Activated CD8-positive, alpha-beta memory T cell treated with anti-CD3 and anti-CD28 coated beads, Interleukin-2, amount 50 U/mL, for 24 hours (primary cell): Measurements from ENCODE around the gene PTPRU.
A peak's percentile ranks its signal among the peaks of the same experiment; 100 is the strongest.

Source experiments
- DNase-seq: peaks from one replicate; pipeline ENCODE4 v3.0.0-alpha.2; 2020; ENCODE audit errors: extremely low read depth

PTPRU gene

GRCh38 chr1:29235955-29236711 is at the start of gene PTPRU:
Gene PTPRU, plus strand, starts transcription at chr1:29236522. Its CDS starts 123 bp downstream, at chr1:29236645.
- DNase-seq: peak; percentile 39

GRCh38 chr1:29186707-29187106 is 49.6 kb upstream of the PTPRU start:
- DNase-seq: no peak

- no peak for DNase-seq
These were observed 45.6 kb upstream of the PTPRU start for GRCh38 chr1:29190718-29191117.

- no peak for DNase-seq
These were observed 42.4 kb upstream of the PTPRU start for GRCh38 chr1:29193879-29194455.

GRCh38 chr1:29195881-29196291 is 40.4 kb upstream of the PTPRU start:
- DNase-seq: no peak

- DNase-seq: no peak
These were observed 39.3 kb upstream of the PTPRU start for GRCh38 chr1:29196863-29197589.

- DNase-seq: no peak
These were observed 38.8 kb upstream of the PTPRU start for GRCh38 chr1:29197590-29197924.

- DNase-seq: no peak
These were observed 38.3 kb upstream of the PTPRU start for GRCh38 chr1:29197993-29198392.

GRCh38 chr1:29200906-29201594 is 35.3 kb upstream of the PTPRU start:
- no peak for DNase-seq

GRCh38 chr1:29201595-29202051 is 34.7 kb upstream of the PTPRU start:
- no peak for DNase-seq

- no peak for DNase-seq
These were observed 34.3 kb upstream of the PTPRU start for GRCh38 chr1:29202053-29202452.

GRCh38 chr1:29202584-29203340 is 33.6 kb upstream of the PTPRU start:
- peak; percentile 82 for DNase-seq

- no peak for DNase-seq
These were observed 27.9 kb upstream of the PTPRU start for GRCh38 chr1:29208442-29208841.

- DNase-seq: no peak
These were observed 27.1 kb upstream of the PTPRU start for GRCh38 chr1:29209173-29209572.

GRCh38 chr1:29210278-29211085 is 25.8 kb upstream of the PTPRU start:
- DNase-seq: no peak

GRCh38 chr1:29211086-29212030 is 25.0 kb upstream of the PTPRU start:
- DNase-seq: no peak

- DNase-seq: no peak
These were observed 23.3 kb upstream of the PTPRU start for GRCh38 chr1:29213055-29213454.

- no peak for DNase-seq
These were observed 18.7 kb upstream of the PTPRU start for GRCh38 chr1:29217633-29218032.

GRCh38 chr1:29218223-29218622 is 18.1 kb upstream of the PTPRU start:
- no peak for DNase-seq

GRCh38 chr1:29221296-29221695 is 15.0 kb upstream of the PTPRU start:
- no peak for DNase-seq
